HUES6 (cell line): ENCODE data around the gene MAGEF1.

Experiments used
- H3K27ac ChIP-seq: 2 replicates; pipeline ENCODE4 v1.7.0; 2013; ENCODE audit warnings: low read depth, mild to moderate bottlenecking, low read length, inconsistent platforms
- H3K27me3 ChIP-seq: 2 replicates; pipeline ENCODE4 v1.6.1; 2013; ENCODE audit warnings: low read length; ENCODE audit not compliant: control insufficient read depth, insufficient read depth
- H3K36me3 ChIP-seq: 2 replicates; pipeline ENCODE4 v1.6.1; 2013; ENCODE audit warnings: low read length; ENCODE audit not compliant: control insufficient read depth, insufficient read depth
- H3K4me1 ChIP-seq: 2 replicates; pipeline ENCODE4 v1.6.1; 2013; ENCODE audit warnings: low read length; ENCODE audit not compliant: control insufficient read depth, insufficient read depth
- H3K4me3 ChIP-seq: 2 replicates; pipeline ENCODE4 v1.5.1; 2013; ENCODE audit warnings: low read depth, low read length
- H3K9ac ChIP-seq: one replicate; pipeline ENCODE4 v1.6.1; 2013; ENCODE audit warnings: mild to moderate bottlenecking, low read length
- H3K9me3 ChIP-seq: 2 replicates; pipeline ENCODE4 v1.6.1; 2013; ENCODE audit warnings: low read depth, low read length; ENCODE audit not compliant: control insufficient read depth, insufficient read depth

Gene MAGEF1

DNA sequence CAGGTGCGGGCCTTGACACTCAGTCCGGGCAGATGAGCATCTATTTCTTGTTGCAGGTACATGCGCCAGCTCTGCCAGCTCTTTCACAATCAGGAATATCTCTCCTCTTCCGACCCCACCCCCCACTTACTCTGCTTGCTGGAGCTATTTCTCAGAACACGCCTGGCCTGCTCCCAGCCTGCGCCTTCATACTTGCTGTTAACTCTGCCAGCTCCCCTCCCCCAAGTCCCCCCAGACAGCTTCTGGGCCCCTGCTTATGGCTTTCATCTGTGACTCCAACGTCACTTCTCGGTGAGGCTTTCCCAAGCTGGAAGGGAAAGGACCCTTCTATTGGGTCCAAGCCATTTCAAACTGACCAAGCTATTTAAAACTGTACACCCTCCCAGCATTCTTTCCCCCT is 15.2 kb downstream of the MAGEF1 start:
- Histone ChIP-seq H3K27ac (no peak overlapping the region), H3K9me3 (no peaks in the 10 kb centered on the region), H3K27me3 (no peaks in the 10 kb centered on the region), H3K4me1 (peaks cover 32% of the 10 kb centered on the region; the same call in 1 of the 2 replicates), H3K4me3 (no peak overlapping the region), H3K36me3 (no peaks in the 10 kb centered on the region), H3K9ac (no peak overlapping the region)

DNA sequence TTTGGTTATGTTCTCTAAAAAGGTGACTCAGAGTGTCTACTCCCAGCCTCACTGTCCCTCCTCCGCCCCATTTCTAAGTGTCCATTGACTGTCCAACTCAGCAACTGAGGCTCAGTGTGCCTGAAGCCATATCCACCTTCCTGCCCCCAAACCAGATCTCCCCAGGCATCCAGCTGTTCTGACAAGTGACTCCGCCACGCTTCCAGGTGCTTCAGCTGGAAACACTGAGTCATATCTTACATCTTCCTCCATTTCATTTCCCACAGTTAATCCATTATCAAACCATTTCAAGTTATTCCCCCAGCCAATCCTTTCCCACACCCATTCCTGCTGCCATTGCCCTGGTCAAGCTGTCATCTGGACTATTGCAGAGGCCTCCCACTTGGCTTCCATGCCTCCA is 17.1 kb downstream of the MAGEF1 start:
- Histone ChIP-seq H3K27me3 (no peaks in the 10 kb centered on the region), H3K4me1 (peaks cover 37% of the 10 kb centered on the region; the same call in 1 of the 2 replicates), H3K27ac (no peak overlapping the region), H3K36me3 (no peaks in the 10 kb centered on the region), H3K4me3 (no peak overlapping the region), H3K9ac (no peak overlapping the region), H3K9me3 (no peaks in the 10 kb centered on the region)

DNA sequence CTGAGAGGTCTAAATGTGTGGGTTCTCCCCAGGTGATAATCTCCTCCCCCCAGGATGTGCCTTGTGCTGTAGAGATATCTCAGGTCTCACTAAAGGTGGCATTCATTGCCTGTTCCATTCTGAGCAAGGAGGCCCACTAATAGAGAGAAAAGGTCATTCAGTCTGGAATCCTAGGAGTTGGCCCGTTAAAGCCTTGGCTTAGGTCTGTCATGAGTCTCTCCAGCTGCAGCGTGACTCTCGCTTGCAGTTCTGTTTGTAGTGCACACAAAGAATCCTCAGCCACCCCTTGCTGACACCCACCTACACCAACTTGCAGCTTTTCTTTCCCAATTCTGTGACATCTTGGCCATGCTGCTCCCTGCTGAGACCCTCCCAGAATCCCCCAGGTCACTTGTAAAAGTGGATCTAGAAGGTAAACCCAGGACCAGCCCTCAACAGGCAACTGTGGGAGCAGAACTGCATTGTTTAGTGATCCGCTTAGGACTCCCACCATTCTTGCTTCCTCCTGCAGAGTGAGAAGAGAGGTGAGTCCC is 17.7 kb downstream of the MAGEF1 start:
- H3K4me1 ChIP-seq: peaks cover 37% of the 10 kb centered on the region; the same call in 1 of the 2 replicates
- H3K4me3 ChIP-seq: no peak overlapping the region
- no peaks in the 10 kb centered on the region for H3K36me3 ChIP-seq
- no peaks in the 10 kb centered on the region for H3K9me3 ChIP-seq
- H3K27me3 ChIP-seq: no peaks in the 10 kb centered on the region
- no peak overlapping the region for H3K27ac ChIP-seq
- no peak overlapping the region for H3K9ac ChIP-seq

DNA sequence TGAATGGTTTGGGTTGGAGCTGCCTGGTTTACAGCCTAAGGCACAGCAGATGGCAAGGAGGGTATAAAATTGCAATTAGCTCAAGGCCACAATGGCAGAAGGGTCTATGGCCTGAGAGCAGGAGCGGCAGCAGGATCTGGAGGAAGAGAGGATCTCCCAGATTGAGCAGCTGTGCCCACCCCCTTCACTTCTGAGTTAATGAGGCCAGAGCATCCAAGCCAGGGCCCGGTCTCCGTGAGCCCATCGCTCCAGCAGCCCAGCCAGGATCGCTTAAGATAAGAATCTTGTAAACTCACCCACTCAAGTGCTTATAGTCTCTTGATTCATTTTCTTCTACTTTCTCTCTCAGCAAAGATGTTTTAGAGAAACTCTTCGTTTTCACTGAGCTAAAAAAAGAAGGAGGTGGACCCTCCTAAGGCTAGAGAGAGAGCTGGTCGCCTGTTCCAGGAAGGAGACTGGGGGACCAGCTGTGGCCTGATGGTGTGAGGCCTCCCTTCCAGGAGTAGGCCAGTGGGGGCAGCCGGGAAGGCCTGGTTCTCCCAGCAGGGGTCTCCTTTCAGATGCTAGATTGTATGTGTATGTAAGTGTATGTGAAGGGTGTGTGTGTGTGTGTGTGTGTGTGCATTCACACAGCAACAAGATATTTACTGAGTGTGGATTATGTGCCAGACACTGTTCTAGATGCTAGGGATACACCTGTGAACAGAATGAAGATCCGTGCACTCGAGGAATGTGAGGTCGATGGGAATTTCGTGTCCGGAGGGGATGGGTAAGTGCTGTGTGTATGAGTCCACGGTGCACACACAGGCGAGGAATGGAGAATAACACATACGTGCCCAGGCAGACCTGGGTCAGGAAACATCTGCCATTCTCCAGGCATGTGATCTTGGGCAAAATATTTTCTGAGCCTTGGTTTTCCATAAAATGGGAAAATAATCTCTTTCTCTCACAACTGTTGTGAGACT is 18.6 kb downstream of the MAGEF1 start:
- Histone ChIP-seq H3K4me1 (peaks cover 40% of the 10 kb centered on the region; the same call in 1 of the 2 replicates), H3K4me3 (no peak overlapping the region), H3K36me3 (no peaks in the 10 kb centered on the region), H3K9me3 (no peaks in the 10 kb centered on the region), H3K27me3 (no peaks in the 10 kb centered on the region), H3K9ac (no peak overlapping the region), H3K27ac (no peak overlapping the region)

DNA sequence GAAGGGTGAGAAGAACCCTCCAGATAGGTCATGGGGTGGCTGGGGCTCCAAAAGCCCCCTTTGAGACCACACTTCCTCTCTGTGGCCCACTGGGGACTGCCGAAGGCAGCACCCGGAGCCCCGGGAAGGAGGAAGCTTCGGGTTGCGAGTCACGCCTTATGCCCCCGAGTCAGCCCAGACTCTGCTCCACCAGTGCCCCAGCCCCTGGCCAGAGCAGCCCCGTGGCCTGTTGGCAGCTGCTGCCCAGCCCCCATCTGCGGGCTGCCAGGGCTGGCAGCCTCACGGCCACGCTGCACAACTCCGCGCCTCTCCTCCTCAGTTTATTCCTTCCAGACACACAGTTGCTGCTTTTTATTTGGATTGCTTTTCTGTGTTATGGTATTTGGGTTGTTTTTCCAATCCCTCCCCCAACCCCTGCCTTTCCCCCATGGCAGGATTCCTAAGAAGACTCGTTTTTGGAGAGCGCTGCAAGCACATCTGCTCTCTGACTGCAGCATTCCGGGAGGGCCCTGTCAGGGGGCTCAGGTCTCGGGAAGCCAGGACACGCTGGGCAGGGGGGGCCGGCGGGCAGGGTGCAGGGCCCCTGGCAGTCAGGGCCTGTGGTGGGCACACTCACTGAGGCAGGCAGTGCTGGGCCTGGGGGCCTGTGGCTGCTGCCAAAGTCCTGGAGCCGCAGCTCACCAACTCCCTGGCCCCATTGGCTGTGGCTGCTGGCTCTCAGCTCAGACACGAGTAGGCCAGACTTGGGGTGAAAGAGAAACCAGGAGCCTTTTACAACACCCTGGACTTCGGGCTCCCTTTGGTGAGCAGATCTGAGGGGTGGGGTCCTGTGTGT is 20.2 kb downstream of the MAGEF1 start:
- no peak overlapping the region for H3K4me3 ChIP-seq
- H3K27ac ChIP-seq: no peak overlapping the region
- H3K4me1 ChIP-seq: peaks cover 41% of the 10 kb centered on the region; the same call in 1 of the 2 replicates
- no peaks in the 10 kb centered on the region for H3K9me3 ChIP-seq
- H3K9ac ChIP-seq: no peak overlapping the region
- no peaks in the 10 kb centered on the region for H3K27me3 ChIP-seq
- no peaks in the 10 kb centered on the region for H3K36me3 ChIP-seq

DNA sequence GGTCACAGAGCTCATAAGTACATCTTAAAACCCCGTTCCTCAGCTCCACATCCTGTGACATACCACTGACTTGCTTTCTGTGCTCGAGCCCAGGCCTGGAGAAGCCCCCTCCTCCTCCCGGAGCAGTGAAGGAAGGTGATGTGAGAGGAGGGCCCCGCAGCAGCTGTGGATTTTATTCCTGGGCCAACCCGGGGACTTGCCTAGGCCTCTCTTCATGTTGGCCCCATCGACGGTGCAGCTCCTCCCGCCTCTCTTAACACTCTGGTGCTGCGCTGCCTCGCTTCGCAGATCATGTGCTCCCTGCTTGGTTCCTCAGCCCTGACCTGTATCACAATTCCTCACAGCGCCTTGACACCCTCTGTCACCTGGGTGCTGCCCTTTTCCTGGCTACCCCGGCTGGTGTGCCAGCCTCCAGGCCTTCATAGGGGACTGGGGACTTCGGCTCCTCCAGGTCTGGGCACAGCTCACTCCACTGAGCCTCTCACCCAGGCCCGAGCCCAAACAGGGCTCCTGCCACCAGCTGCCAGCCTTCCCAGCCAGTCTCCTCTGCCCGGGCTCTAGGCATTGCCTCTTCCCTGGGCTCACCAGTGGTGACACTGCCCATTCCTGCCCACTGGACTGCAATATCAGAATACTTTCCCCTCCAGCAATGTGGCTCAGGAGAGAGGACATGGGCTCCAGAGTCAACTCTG is 21.5 kb downstream of the MAGEF1 start:
- Histone ChIP-seq H3K4me3 (no peak overlapping the region), H3K27me3 (no peaks in the 10 kb centered on the region), H3K27ac (no peak overlapping the region), H3K36me3 (no peaks in the 10 kb centered on the region), H3K9ac (no peak overlapping the region), H3K9me3 (no peaks in the 10 kb centered on the region), H3K4me1 (peaks cover 46% of the 10 kb centered on the region)

DNA sequence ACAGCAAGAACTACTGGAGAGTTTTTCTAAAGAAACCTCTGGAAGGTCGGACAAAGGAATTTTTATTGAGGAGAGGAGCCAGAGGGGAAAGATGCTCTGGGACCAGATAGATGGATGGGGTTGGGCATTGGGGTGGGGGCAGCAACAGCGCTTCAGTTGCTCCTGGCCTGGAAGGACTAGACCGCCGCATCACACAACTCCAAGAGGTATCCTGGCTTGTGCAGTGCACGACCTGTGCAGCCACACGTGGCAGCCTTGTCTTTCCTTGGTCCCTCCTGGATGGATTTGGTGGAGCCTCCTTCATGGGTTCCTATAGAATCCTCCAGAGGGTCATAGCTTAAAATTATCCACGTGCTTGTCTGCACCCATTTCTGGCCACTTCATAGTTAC is 23.0 kb downstream of the MAGEF1 start:
- no peak overlapping the region for H3K9ac ChIP-seq
- no peaks in the 10 kb centered on the region for H3K27me3 ChIP-seq
- H3K9me3 ChIP-seq: peaks cover 4% of the 10 kb centered on the region; the same call in 1 of the 2 replicates
- H3K4me1 ChIP-seq: peaks cover 45% of the 10 kb centered on the region
- H3K4me3 ChIP-seq: no peak overlapping the region
- no peaks in the 10 kb centered on the region for H3K36me3 ChIP-seq
- H3K27ac ChIP-seq: no peak overlapping the region

DNA sequence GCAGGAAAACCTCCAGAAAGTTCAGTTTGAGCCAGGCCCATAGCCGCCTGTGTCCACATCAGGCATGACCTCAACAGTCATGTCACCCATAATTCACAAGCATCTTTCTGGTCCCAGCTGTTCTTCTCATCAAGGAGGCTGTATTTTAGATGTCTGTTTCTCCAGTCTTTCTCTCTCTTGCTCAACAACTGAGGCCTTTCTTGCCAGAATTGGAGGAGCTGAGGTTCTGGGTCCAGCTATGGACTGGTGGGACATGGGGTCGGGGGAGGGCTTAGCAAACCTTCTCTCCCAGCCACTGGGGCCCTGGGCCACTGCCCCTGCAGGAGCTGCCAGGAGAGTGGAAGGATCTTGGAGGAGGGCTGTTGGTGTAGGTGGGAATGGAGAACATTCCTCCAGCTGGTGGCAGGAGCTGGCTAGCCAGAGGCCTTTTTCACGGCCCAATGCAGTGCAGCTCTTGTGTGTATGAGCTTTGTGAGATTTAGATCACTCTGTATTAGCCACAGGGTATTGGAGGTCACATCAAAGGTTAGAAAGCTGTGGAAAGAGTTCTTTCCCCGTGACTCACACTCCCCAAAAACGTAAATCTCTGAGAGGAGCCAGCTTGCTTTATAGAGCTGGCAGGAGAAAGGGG is 23.5 kb downstream of the MAGEF1 start:
- Histone ChIP-seq H3K27ac (no peak overlapping the region), H3K36me3 (no peaks in the 10 kb centered on the region), H3K9me3 (peaks cover 4% of the 10 kb centered on the region; the same call in 1 of the 2 replicates), H3K4me3 (no peak overlapping the region), H3K9ac (no peak overlapping the region), H3K4me1 (peaks cover 41% of the 10 kb centered on the region), H3K27me3 (no peaks in the 10 kb centered on the region)

DNA sequence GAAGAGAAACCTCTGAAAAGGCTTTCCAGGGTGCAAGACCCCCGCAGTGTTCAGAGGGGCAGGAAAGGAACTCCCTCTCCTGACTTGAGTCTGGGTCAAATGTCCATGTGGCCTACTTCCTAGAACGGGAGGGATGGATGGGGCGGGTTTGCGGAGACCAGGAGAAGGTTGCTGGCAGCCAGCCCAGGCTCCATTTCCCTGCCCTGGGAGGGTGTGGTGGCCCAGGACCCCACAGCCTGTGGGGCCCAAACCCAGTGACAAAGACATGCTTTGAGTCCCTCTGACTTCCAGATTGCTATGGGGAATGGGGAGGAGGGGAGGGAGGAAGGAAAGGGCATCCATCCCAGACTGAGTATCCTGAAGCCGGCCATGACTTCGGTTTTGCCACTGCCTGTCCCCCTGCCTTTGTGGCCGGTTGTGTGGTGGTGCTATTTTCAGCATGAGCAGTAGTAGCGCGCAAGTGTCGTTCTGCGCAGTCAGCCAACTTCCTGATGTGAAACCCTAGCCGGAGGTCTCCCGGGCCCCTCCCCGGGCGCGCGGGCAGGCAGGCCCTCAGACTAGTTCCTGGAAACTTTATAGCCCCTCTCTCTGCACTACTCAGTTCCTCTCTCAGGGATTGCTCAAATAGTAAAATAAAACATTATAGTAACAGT is 24.4 kb downstream of the MAGEF1 start:
- H3K27ac ChIP-seq: no peak overlapping the region
- H3K9me3 ChIP-seq: peaks cover 4% of the 10 kb centered on the region; the same call in 1 of the 2 replicates
- H3K9ac ChIP-seq: no peak overlapping the region
- H3K27me3 ChIP-seq: no peaks in the 10 kb centered on the region
- H3K4me3 ChIP-seq: no peak overlapping the region
- H3K4me1 ChIP-seq: peaks cover 32% of the 10 kb centered on the region
- no peaks in the 10 kb centered on the region for H3K36me3 ChIP-seq

DNA sequence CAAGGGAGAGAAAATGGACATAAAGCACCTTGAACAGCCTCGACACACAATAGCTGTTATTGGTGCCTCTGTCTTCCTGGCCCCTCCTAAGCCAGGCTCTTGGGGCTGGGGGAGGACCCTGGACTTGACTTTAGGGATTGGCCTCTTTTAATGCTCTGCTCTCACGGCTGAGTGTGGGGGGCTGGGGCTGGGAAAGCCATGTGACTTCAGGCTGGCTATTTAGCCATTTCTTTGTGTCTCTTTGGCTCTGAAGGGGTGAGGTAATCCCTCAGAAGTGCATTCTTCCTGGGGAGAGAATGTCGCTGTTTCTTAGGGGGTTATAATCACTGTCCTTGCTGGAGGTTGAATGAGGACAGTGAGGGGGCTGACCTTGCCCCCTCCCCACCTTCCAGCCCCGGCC is 26.2 kb downstream of the MAGEF1 start:
- no peak overlapping the region for H3K27ac ChIP-seq

More for the DNA sequence above, 26.2 kb downstream of the MAGEF1 start:
- Histone ChIP-seq H3K9ac (no peak overlapping the region), H3K4me1 (peaks cover 20% of the 10 kb centered on the region), H3K27me3 (no peaks in the 10 kb centered on the region), H3K4me3 (no peak overlapping the region), H3K36me3 (no peaks in the 10 kb centered on the region), H3K9me3 (peaks cover 4% of the 10 kb centered on the region; the same call in 1 of the 2 replicates)
